NCI-H510A treated with DMSO at 0.1 percent for 48 hours (cell line): ENCODE data around the gene ATAD1.
"Not testable (repeated sequence)": the region's sequence is repeated elsewhere in the genome, so short reads cannot be mapped to it uniquely, and the experiment has no call there.

Experiments
- DNase-seq: peaks from one replicate; lab custom pipeline; 2025; lab: John Stamatoyannopoulos, UW

The ATAD1 gene

GRCh38 chr10:87846023-87846422 lies 28.0 kb upstream of the ATAD1 start:
- DNase-seq, result no peak

- DNase-seq, result no peak
These were observed 27.6 kb upstream of the ATAD1 start for GRCh38 chr10:87845624-87845998.

- no peak for DNase-seq
These were observed 27.0 kb upstream of the ATAD1 start for GRCh38 chr10:87844837-87845623.

- DNase-seq, result no peak
These were observed 25.7 kb upstream of the ATAD1 start for GRCh38 chr10:87843714-87844113.

GRCh38 chr10:87842776-87843497 lies 24.9 kb upstream of the ATAD1 start:
- DNase-seq, result no peak

- DNase-seq, result no peak
These were observed 24.2 kb upstream of the ATAD1 start for GRCh38 chr10:87842220-87842641.

- DNase-seq, result no peak
These were observed 23.2 kb upstream of the ATAD1 start for GRCh38 chr10:87841186-87841585.

GRCh38 chr10:87838650-87839049 lies 20.6 kb upstream of the ATAD1 start:
- DNase-seq, result no peak

- DNase-seq, result no peak
These were observed 19.4 kb upstream of the ATAD1 start for GRCh38 chr10:87837445-87837844.

- DNase-seq, result no peak
These were observed 18.1 kb upstream of the ATAD1 start for GRCh38 chr10:87836098-87836497.

- DNase-seq, result no peak
These were observed 12.1 kb upstream of the ATAD1 start for GRCh38 chr10:87829986-87830729.

- not testable (repeated sequence) for DNase-seq
These were observed 11.0 kb upstream of the ATAD1 start for GRCh38 chr10:87829051-87829450.

- no peak for DNase-seq
These were observed 9.7 kb upstream of the ATAD1 start for GRCh38 chr10:87827681-87828080.

GRCh38 chr10:87826653-87827052 lies 8.6 kb upstream of the ATAD1 start:
- no peak for DNase-seq

- no peak for DNase-seq
These were observed 1.2 kb upstream of the ATAD1 start for GRCh38 chr10:87819289-87819585.

GRCh38 chr10:87818505-87819288 lies 671 bp upstream of the ATAD1 start:
- peak; percentile 67 for DNase-seq

GRCh38 chr10:87816898-87817608 lies 973 bp downstream of the ATAD1 start:
- no peak for DNase-seq

GRCh38 chr10:87816163-87816897 lies 1.7 kb downstream of the ATAD1 start:
- DNase-seq, result no peak

GRCh38 chr10:87804939-87805569 lies 13.0 kb downstream of the ATAD1 start:
- no peak for DNase-seq

- no peak for DNase-seq
These were observed 14.2 kb downstream of the ATAD1 start for GRCh38 chr10:87803831-87804230.
